Fibroblast of lung (primary cell): ENCODE measurements around the gene TIPRL. TPM values are rescaled to one million over a fixed set of nuclear protein-coding genes. Genes with fewer than 3 reads are reported as not detected.
A peak's percentile ranks its signal among the peaks of the same experiment; 100 is the strongest.

Experiments used
- DNase-seq, 2 donors: peaks; one replicate each; pipeline versions ENCODE4 v3.0.0 to v3.0.0-alpha.2; 2010; ENCODE audit warnings: low read depth in 2 of 2
- H2AFZ ChIP-seq: 2 replicates; pipeline ENCODE4 v1.5.1; 2012; ENCODE audit warnings: low read length, control low read depth, inconsistent platforms
- H3K27ac ChIP-seq: 2 replicates; pipeline ENCODE4 v1.5.1; 2011; ENCODE audit warnings: low read length, control low read depth; ENCODE audit not compliant: insufficient read depth
- H3K27me3 ChIP-seq: 2 replicates; pipeline ENCODE4 v1.5.1; 2011; ENCODE audit warnings: mild to moderate bottlenecking, low read length; ENCODE audit not compliant: control insufficient read depth, insufficient read depth
- H3K36me3 ChIP-seq: 2 replicates; pipeline ENCODE4 v1.5.1; 2011; ENCODE audit warnings: low read length; ENCODE audit not compliant: control insufficient read depth, insufficient read depth
- H3K4me1 ChIP-seq: 2 replicates; pipeline ENCODE4 v1.5.1; 2011; ENCODE audit warnings: low read length; ENCODE audit not compliant: control insufficient read depth, insufficient read depth; ENCODE audit errors: extremely low read depth
- H3K4me2 ChIP-seq: 2 replicates; pipeline ENCODE4 v1.5.1; 2011; ENCODE audit warnings: low read length, control low read depth; ENCODE audit not compliant: insufficient read depth; ENCODE audit errors: extremely low read depth
- H3K4me3 ChIP-seq, 4 experiments: fragments of 200-600 bp in 1 of 4; sonication (generic) in 1 of 4; replicated peaks in 1 of 4; 2 replicates each; pipeline ENCODE4 v1.5.1; 2011 to 2016; ENCODE audit warnings: low read length in 4 of 4, low read depth in 3 of 4, mild to moderate bottlenecking in 3 of 4, control low read depth in 2 of 4, inconsistent platforms in 1 of 4, mixed read lengths in 1 of 4; ENCODE audit not compliant: insufficient read depth in 1 of 4; ENCODE audit errors: control extremely low read depth in 1 of 4
- H3K79me2 ChIP-seq: 2 replicates; pipeline ENCODE4 v1.5.1; 2012; ENCODE audit warnings: mild to moderate bottlenecking, low read length, inconsistent platforms; ENCODE audit not compliant: control insufficient read depth, insufficient read depth
- H3K9ac ChIP-seq: 2 replicates; pipeline ENCODE4 v1.5.1; 2011; ENCODE audit warnings: mild to moderate bottlenecking, low read length, control low read depth; ENCODE audit not compliant: insufficient read depth
- H3K9me3 ChIP-seq: 2 replicates; pipeline ENCODE4 v1.5.1; 2012; ENCODE audit warnings: low read depth, low read length; ENCODE audit not compliant: control insufficient read depth, insufficient read depth
- H4K20me1 ChIP-seq: 2 replicates; pipeline ENCODE4 v1.5.1; 2011; ENCODE audit warnings: low read length; ENCODE audit not compliant: control insufficient read depth, insufficient read depth; ENCODE audit errors: extremely low read depth
- EZH2 ChIP-seq: IDR thresholded peaks from 2 replicates; pipeline ENCODE4 v1.5.1; 2012; ENCODE audit warnings: low read length, control low read depth, mild to moderate bottlenecking; ENCODE audit errors: missing control alignments
- polyA plus RNA-seq, 2 donors: library from polyadenylated mRNA; depleted of rRNA in 1 of 2; stranded (reverse) in 1 of 2; unstranded in 1 of 2; fragments of >200 nt; gene quantifications; 2 replicates each; pipeline ENCODE4 v1.2.1, GENCODE V29; 2011 to 2012; ENCODE audit warnings: missing spikeins in 1 of 2
- total RNA-seq: library from RNA; depleted of rRNA; stranded (reverse); fragments of >200 nt; gene quantifications from 2 replicates; pipeline ENCODE4 v1.2.1, GENCODE V29; 2014
- TF ChIP-seq, protein P1 (sequence below), 2 donors: IDR thresholded peaks in 1 of 2; conservative IDR thresholded peaks in 1 of 2; 1 replicate in 1 of 2; 2 replicates in 1 of 2; pipeline ENCODE4 v1.5.1; 2011 to 2012; ENCODE audit warnings: low read length in 2 of 2, control low read depth in 1 of 2, inconsistent platforms in 1 of 2, low read depth in 1 of 2, mild to moderate bottlenecking in 1 of 2

The TIPRL gene
- total and polyA plus RNA-seq, 2 donors (not counting 1 experiment from before 2014, with no cell fraction given) = 34.7 to 40.9 TPM

DNA sequence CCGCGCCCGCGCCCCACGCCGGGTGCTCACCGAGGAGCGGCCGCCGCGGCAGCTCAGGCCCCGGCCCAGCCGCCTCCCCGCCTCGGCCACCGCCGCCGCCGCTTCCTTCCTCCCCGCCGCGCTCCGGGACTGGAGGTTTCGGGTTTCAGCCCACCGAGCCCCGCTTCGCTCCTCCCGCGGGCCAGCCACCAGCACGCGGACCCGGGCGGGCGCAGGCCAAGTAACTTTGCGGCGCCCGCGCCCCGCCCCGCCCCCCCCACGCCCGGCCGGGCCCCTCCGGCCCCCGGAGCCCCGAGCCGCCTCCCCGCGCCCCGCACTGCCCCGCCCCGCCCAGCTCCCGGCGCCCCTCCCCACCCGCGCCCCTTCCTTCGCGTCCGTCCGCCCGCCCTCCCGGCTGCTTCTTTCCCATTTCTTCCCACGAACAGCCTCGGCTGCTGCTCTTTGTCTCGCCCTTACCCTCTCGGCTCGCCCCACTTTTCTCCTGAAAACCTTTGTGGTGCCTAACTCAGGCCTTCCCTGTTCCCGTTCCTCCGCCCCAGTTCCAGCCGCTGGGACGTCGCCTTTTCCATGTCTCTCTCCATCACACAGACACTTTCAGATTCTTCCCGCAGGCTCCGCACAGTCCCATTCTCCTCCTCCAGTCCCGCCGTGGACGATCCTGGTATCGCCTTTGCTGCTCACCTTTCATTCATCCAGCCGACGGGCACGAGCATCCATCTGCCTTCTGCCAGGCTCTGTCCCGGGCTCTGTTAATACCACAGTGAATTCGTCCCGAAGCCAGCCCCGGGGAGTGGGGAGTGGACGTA lies 41.9 kb upstream of the TIPRL start, which contains the start of gene GPR161:
Gene GPR161 (minus strand): TSS at position 222 of the 806 bp plus-strand sequence. CDS start 32,080 bp downstream, outside the sequence.
- Histone ChIP-seq H3K9ac (peak within 1 kb of the TSS; percentile 75), H3K4me1 (peaks cover 9% of the 10 kb centered on the region), H3K4me2 (peak within 1 kb of the TSS; percentile 98), H3K36me3 (no peaks in the 10 kb centered on the region), H3K79me2 (no peaks in the 10 kb centered on the region), H4K20me1 (no peaks in the 10 kb centered on the region), H2AFZ (peak within 1 kb of the TSS; percentile 99), H3K9me3 (no peaks in the 10 kb centered on the region), H3K27ac (peak within 1 kb of the TSS; percentile 59), H3K4me3 (peak within 1 kb of the TSS; percentile 78 to 87 (median 84)), H3K27me3 (no peaks in the 10 kb centered on the region)
- TF ChIP-seq EZH2 = no peak
- TF ChIP-seq, protein P1, sequence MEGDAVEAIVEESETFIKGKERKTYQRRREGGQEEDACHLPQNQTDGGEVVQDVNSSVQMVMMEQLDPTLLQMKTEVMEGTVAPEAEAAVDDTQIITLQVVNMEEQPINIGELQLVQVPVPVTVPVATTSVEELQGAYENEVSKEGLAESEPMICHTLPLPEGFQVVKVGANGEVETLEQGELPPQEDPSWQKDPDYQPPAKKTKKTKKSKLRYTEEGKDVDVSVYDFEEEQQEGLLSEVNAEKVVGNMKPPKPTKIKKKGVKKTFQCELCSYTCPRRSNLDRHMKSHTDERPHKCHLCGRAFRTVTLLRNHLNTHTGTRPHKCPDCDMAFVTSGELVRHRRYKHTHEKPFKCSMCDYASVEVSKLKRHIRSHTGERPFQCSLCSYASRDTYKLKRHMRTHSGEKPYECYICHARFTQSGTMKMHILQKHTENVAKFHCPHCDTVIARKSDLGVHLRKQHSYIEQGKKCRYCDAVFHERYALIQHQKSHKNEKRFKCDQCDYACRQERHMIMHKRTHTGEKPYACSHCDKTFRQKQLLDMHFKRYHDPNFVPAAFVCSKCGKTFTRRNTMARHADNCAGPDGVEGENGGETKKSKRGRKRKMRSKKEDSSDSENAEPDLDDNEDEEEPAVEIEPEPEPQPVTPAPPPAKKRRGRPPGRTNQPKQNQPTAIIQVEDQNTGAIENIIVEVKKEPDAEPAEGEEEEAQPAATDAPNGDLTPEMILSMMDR (conservative IDR thresholded peaks at IDR 0.05 in 1 of 2, IDR thresholded peaks at IDR 0.05 in 1 of 2; ENCODE audit: low read depth in 1 of 2, low read length in 2 of 2) = no peak
- peak; percentile 38 to 65 for DNase-seq

DNA sequence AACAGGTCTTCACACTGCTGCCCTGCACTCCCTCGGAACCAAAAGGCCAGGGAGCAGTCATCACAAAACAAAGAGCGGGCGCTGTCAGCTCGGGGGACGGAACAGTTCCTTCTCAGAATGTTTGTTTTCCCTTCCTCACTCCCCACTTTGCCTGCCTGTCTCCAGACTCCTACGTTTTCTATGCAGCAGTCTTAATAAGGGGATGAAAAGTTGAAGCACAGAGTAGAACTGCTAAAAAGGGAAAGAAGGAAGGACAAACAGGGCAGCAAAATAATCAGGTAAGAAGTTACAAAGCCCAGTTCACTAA lies 41.3 kb upstream of the TIPRL start:
- peak overlapping the region; percentile 59 for H3K27ac ChIP-seq
- H3K9me3 ChIP-seq = no peaks in the 10 kb centered on the region
- H2AFZ ChIP-seq = peak overlapping the region; percentile 99
- H3K4me1 ChIP-seq = peaks cover 9% of the 10 kb centered on the region
- DNase-seq = no peak
- no peaks in the 10 kb centered on the region for H4K20me1 ChIP-seq
- no peaks in the 10 kb centered on the region for H3K79me2 ChIP-seq
- TF ChIP-seq, protein P1 (conservative IDR thresholded peaks at IDR 0.05 in 1 of 2, IDR thresholded peaks at IDR 0.05 in 1 of 2; ENCODE audit: low read depth in 1 of 2, low read length in 2 of 2) = no peak
- TF ChIP-seq EZH2 = no peak
- peak overlapping the region; percentile 64 to 87 (median 80) for H3K4me3 ChIP-seq
- peak overlapping the region; percentile 55 for H3K9ac ChIP-seq
- H3K27me3 ChIP-seq = no peaks in the 10 kb centered on the region
- H3K36me3 ChIP-seq = no peaks in the 10 kb centered on the region
- peak overlapping the region; percentile 98 for H3K4me2 ChIP-seq

DNA sequence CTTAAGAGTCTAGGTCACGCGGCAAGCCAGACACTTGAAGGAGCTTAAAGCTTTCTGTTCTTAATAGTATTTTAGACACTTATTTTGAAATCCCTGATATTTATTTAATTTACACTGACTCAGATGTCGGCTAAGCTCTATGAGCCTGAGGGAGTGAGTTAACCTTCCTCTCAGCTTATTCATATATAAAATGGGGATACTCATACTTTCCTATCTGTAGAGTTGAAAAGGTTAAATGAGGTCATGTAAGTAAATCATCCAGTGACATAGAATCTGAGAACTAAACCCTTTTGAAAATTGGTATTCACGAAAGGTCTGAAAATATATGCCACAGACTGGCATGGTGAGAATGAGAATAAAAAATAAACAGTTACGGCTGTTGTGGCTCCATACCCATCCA lies 40.6 kb upstream of the TIPRL start:
- no peak for TF ChIP-seq EZH2
- TF ChIP-seq, protein P1 (conservative IDR thresholded peaks at IDR 0.05 in 1 of 2, IDR thresholded peaks at IDR 0.05 in 1 of 2; ENCODE audit: low read depth in 1 of 2, low read length in 2 of 2) = no peak
- Histone ChIP-seq H3K9me3 (no peaks in the 10 kb centered on the region), H3K4me2 (no peak overlapping the region), H3K9ac (no peak overlapping the region), H3K4me1 (peaks cover 9% of the 10 kb centered on the region), H3K27ac (no peak overlapping the region), H3K79me2 (no peaks in the 10 kb centered on the region), H3K27me3 (no peaks in the 10 kb centered on the region), H2AFZ (no peak overlapping the region), H3K36me3 (no peaks in the 10 kb centered on the region), H3K4me3 (no peak overlapping the region), H4K20me1 (no peaks in the 10 kb centered on the region)
- peak in 1 of 2 donors; percentile 26 for DNase-seq
